H1 (cell line): ENCODE measurements around the gene SLC38A8. TPM values are rescaled to one million over a fixed set of nuclear protein-coding genes. Genes with fewer than 3 reads are reported as not detected.

Experiments used
- CTCF ChIA-PET: fragments of 300-600 bp; sonication (Branson Sonifier 250); formaldehyde crosslinking; loops from one replicate; lab custom pipeline; 2021; ENCODE audit not compliant: partially characterized antibody; lab: Charles Lee
- POLR2A ChIA-PET: fragments of 300-600 bp; sonication (Branson Sonifier 250); formaldehyde crosslinking; loops from one replicate; lab custom pipeline; 2021; ENCODE audit warnings: inconsistent platforms; ENCODE audit not compliant: partially characterized antibody; lab: Charles Lee
- DNase-seq, 2 experiments: peaks; one replicate each; pipeline versions ENCODE4 v3.0.0 to v3.0.0-alpha.2; 2010 to 2022; ENCODE audit warnings: low spot score in 2 of 2, low read depth in 1 of 2, mixed read lengths in 1 of 2
- FAIRE-seq: peaks from 2 replicates; lab custom pipeline; 2011; peaks lifted over from hg19 to GRCh38; lab: Jason Lieb, UNC
- H2AFZ ChIP-seq: 2 replicates; pipeline ENCODE4 v1.8.1; 2012; ENCODE audit warnings: low read length, inconsistent platforms
- H2AK5ac ChIP-seq: 2 replicates; pipeline ENCODE4 v1.6.1; 2013; ENCODE audit warnings: low read depth, low read length
- H2BK120ac ChIP-seq: replicated peaks from 2 replicates; pipeline ENCODE3; 2013; ENCODE audit warnings: low read depth, low read length, inconsistent platforms
- H2BK12ac ChIP-seq: 2 replicates; pipeline ENCODE4 v1.6.1; 2013; ENCODE audit warnings: low read depth, low read length
- H2BK15ac ChIP-seq: 2 replicates; pipeline ENCODE4 v1.6.1; 2013; ENCODE audit warnings: low read length
- H2BK20ac ChIP-seq: 2 replicates; pipeline ENCODE4 v1.6.1; 2013; ENCODE audit warnings: low read length
- H2BK5ac ChIP-seq: 2 replicates; pipeline ENCODE4 v1.6.1; 2013; ENCODE audit warnings: low read depth, low read length
- H3K14ac ChIP-seq: 2 replicates; pipeline ENCODE4 v1.6.1; 2013; ENCODE audit warnings: inconsistent platforms; ENCODE audit not compliant: insufficient read length
- H3K18ac ChIP-seq: 2 replicates; pipeline ENCODE4 v1.6.1; 2013; ENCODE audit warnings: low read length; ENCODE audit errors: extremely low read depth
- H3K23ac ChIP-seq: 2 replicates; pipeline ENCODE4 v1.6.1; 2013; ENCODE audit warnings: inconsistent platforms; ENCODE audit not compliant: insufficient read length
- H3K23me2 ChIP-seq: 2 replicates; pipeline ENCODE4 v1.6.1; 2013; ENCODE audit warnings: low read depth, low read length
- H3K27ac ChIP-seq: 2 replicates; pipeline ENCODE4 v1.6.1; 2011; ENCODE audit warnings: low read depth, low read length, inconsistent platforms
- H3K27me3 ChIP-seq, 4 experiments: replicated peaks in 1 of 4; 1 replicate in 1 of 4; 2 replicates in 3 of 4; pipeline versions ENCODE4 v1.6.1 to v1.8.1; 2011 to 2013; ENCODE audit warnings: low read length in 3 of 4, mild to moderate bottlenecking in 3 of 4, inconsistent platforms in 2 of 4, mixed read lengths in 2 of 4, moderate library complexity in 1 of 4; ENCODE audit not compliant: control insufficient read depth in 3 of 4, insufficient read depth in 3 of 4; ENCODE audit errors: extremely low read depth in 1 of 4
- H3K36me3 ChIP-seq, 4 experiments: 2 replicates each; pipeline versions ENCODE4 v1.6.1 to v1.8.1; 2011 to 2013; ENCODE audit warnings: mild to moderate bottlenecking in 4 of 4, low read length in 3 of 4, moderate library complexity in 2 of 4, control low read depth in 1 of 4, inconsistent platforms in 1 of 4; ENCODE audit not compliant: insufficient read depth in 4 of 4, control insufficient read depth in 2 of 4
- H3K4ac ChIP-seq: replicated peaks from 2 replicates; pipeline ENCODE3; 2013; ENCODE audit warnings: low read length, low read depth, mixed read lengths, inconsistent platforms; ENCODE audit not compliant: insufficient read length
- H3K4me1 ChIP-seq, 4 experiments: replicated peaks in 1 of 4; 1 replicate in 1 of 4; 2 replicates in 3 of 4; pipeline versions ENCODE4 v1.6.1 to v1.8.1; 2011 to 2013; ENCODE audit warnings: low read length in 3 of 4, inconsistent platforms in 2 of 4, mixed read lengths in 1 of 4; ENCODE audit not compliant: insufficient read depth in 4 of 4, control insufficient read depth in 3 of 4
- H3K4me2 ChIP-seq, 2 experiments: 2 replicates each; pipeline versions ENCODE4 v1.6.1 to v1.8.1; 2011 to 2013; ENCODE audit warnings: low read depth in 2 of 2, low read length in 2 of 2, control low read depth in 1 of 2, inconsistent platforms in 1 of 2, mild to moderate bottlenecking in 1 of 2; ENCODE audit not compliant: insufficient read depth in 1 of 2
- H3K4me3 ChIP-seq, 4 experiments: fragments of 200-600, 300-600 bp in 1 of 4; sonication (generic), shearing (Covaris generic), sonication (Bioruptor Twin) in 1 of 4; 2 replicates each; pipeline versions ENCODE4 v1.5.1 to v1.8.1; 2011 to 2016; ENCODE audit warnings: low read length in 4 of 4, low read depth in 3 of 4, control low read depth in 2 of 4, inconsistent platforms in 2 of 4, mild to moderate bottlenecking in 2 of 4, mixed read lengths in 1 of 4, moderate library complexity in 1 of 4; ENCODE audit not compliant: insufficient read depth in 2 of 4; ENCODE audit errors: extremely low read depth in 1 of 4
- H3K56ac ChIP-seq: replicated peaks from 2 replicates; pipeline ENCODE3; 2013; ENCODE audit warnings: low read depth, mild to moderate bottlenecking, mixed read lengths, low read length, inconsistent platforms; ENCODE audit not compliant: insufficient read length
- H3K79me1 ChIP-seq: 2 replicates; pipeline ENCODE4 v1.6.1; 2013; ENCODE audit warnings: low read depth, low read length, control low read depth
- H3K79me2 ChIP-seq, 2 experiments: 2 replicates each; pipeline versions ENCODE4 v1.6.1 to v1.8.1; 2012 to 2013; ENCODE audit warnings: low read length in 2 of 2, mild to moderate bottlenecking in 2 of 2, inconsistent platforms in 1 of 2; ENCODE audit not compliant: insufficient read depth in 2 of 2, control insufficient read depth in 1 of 2
- H3K9ac ChIP-seq, 4 experiments: replicated peaks in 1 of 4; 1 replicate in 1 of 4; 2 replicates in 3 of 4; pipeline versions ENCODE4 v1.6.1 to v1.8.1; 2011 to 2013; ENCODE audit warnings: low read depth in 3 of 4, low read length in 3 of 4, control low read depth in 2 of 4, mild to moderate bottlenecking in 2 of 4, moderate library complexity in 2 of 4, inconsistent platforms in 1 of 4; ENCODE audit errors: extremely low read depth in 1 of 4
- H3K9me3 ChIP-seq, 2 experiments: 2 replicates each; pipeline versions ENCODE4 v1.6.1 to v1.8.1; 2012 to 2013; ENCODE audit warnings: mild to moderate bottlenecking in 2 of 2, moderate library complexity in 2 of 2, control low read depth in 1 of 2, inconsistent platforms in 1 of 2, low read depth in 1 of 2, low read length in 1 of 2, mixed read lengths in 1 of 2; ENCODE audit not compliant: insufficient read depth in 2 of 2
- H4K20me1 ChIP-seq, 2 experiments: replicated peaks in 1 of 2; 2 replicates each; pipeline versions ENCODE3 to v1.8.1; 2011 to 2013; ENCODE audit warnings: inconsistent platforms in 2 of 2, low read length in 2 of 2, mild to moderate bottlenecking in 1 of 2; ENCODE audit not compliant: insufficient read depth in 2 of 2, control insufficient read depth in 1 of 2
- H4K5ac ChIP-seq: 2 replicates; pipeline ENCODE4 v1.6.1; 2013; ENCODE audit warnings: low read length, low read depth, mixed read lengths, inconsistent platforms; ENCODE audit not compliant: insufficient read length
- H4K8ac ChIP-seq: 2 replicates; pipeline ENCODE4 v1.8.0; 2013; ENCODE audit warnings: mild to moderate bottlenecking, moderate library complexity, low read length, inconsistent platforms; ENCODE audit not compliant: insufficient read depth; ENCODE audit errors: extremely low read depth
- H4K91ac ChIP-seq: replicated peaks from 2 replicates; pipeline ENCODE3; 2013; ENCODE audit warnings: low read length, mixed read lengths, inconsistent platforms; ENCODE audit not compliant: insufficient read length
- BCL11A ChIP-seq, 2 experiments: IDR thresholded peaks; one replicate each; pipeline ENCODE4 v1.6.1; 2011; ENCODE audit warnings: low read depth in 2 of 2, low read length in 2 of 2, mild to moderate bottlenecking in 2 of 2
- WGBS, 2 experiments: shearing (Covaris generic) in 1 of 2; methylation state at CpG; one replicate each; pipeline versions ENCODE4 v1.1.6 to v1.1.7; 2013 to 2015; ENCODE audit warnings: low lambda C conversion rate in 2 of 2, mixed read lengths in 2 of 2, inconsistent platforms in 1 of 2, low coverage in 1 of 2, missing lambda C conversion rate in 1 of 2; ENCODE audit not compliant: insufficient replicate concordance in 2 of 2, insufficient coverage in 1 of 2, insufficient read length in 1 of 2; ENCODE audit errors: extremely low coverage in 1 of 2, missing lambda C conversion rate in 1 of 2; 5-methylcytosine and 5-hydroxymethylcytosine counted together
- polyA plus RNA-seq, 7 experiments: library from polyadenylated mRNA; depleted of rRNA in 3 of 7; stranded (reverse) in 5 of 7; unstranded in 2 of 7; fragments of >200 nt in 5 of 7; fragments of 200-250 nt in 2 of 7; gene quantifications; 1 replicate in 5 of 7; 2 replicates in 1 of 7; 4 replicates in 1 of 7; pipeline versions ENCODE4 v1.2.1 to v1.2.3, GENCODE V29; 2011 to 2013; ENCODE audit warnings: missing spikeins in 2 of 7, mixed read lengths in 2 of 7
- total RNA-seq: library from RNA; stranded (reverse); fragmentation: NEBNext Ultra II Directional; extraction: Animal tissue kit (Norgen Biotek cat#: 25700); gene quantifications from 2 replicates; pipeline ENCODE4 v1.2.1, GENCODE V29; 2021

The SLC38A8 gene
- total and polyA plus RNA-seq, 2 of the 8 experiments (the other 6 are each of a cell fraction or from before 2014, with no cell fraction given): 0.08 TPM; not detected in 1

DNA sequence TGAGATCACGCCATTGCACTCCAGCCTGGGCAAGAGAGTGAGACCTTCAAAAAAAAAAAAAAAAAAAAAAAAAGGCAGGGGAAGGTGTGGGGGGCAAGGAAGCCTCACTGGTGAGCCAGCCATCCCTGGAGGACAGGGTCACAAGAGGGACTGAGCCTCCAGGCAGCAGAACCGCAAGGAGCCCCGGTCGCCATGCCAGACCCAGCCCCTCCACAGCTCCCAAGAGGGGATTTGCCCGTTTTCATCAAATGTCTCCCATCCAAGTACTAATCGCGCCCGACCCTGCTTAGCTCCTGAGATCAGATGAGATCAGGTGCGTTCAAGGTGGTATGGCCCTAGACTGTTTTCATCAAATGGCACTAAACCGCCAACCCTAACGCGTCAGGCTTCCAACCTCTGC lies 2.9 kb downstream of the SLC38A8 start:
- Histone ChIP-seq H3K79me1 (no peaks in the 10 kb centered on the region), H2BK20ac (no peak overlapping the region), H4K91ac (no peak overlapping the region), H2BK120ac (no peak overlapping the region), H2BK12ac (no peak overlapping the region), H4K8ac (no peak overlapping the region), H3K23ac (no peak overlapping the region), H3K27me3 (peaks cover 0 to 2% (median 0%) of the 10 kb centered on the region in 4 experiments; a peak in 1 of 7 replicates), H3K4ac (no peak overlapping the region), H3K56ac (no peak overlapping the region), H4K5ac (no peak overlapping the region), H3K9ac (no peak overlapping the region), H2AK5ac (no peak overlapping the region), H2AFZ (no peak overlapping the region), H3K4me2 (no peak overlapping the region), H3K27ac (no peak overlapping the region), H3K4me1 (peaks cover 0 to 12% (median 9%) of the 10 kb centered on the region in 4 experiments; a peak in 6 of 7 replicates), H2BK15ac (no peak overlapping the region), H4K20me1 (no peaks in the 10 kb centered on the region), H3K18ac (no peak overlapping the region), H3K36me3 (no peaks in the 10 kb centered on the region), H3K4me3 (no peak overlapping the region), H3K79me2 (no peaks in the 10 kb centered on the region), H3K23me2 (no peaks in the 10 kb centered on the region), H3K14ac (no peak overlapping the region), H3K9me3 (peaks cover 5 to 6% of the 10 kb centered on the region in 2 experiments; a peak in 1 of 4 replicates), H2BK5ac (no peak overlapping the region)
- TF ChIP-seq BCL11A (IDR thresholded peaks at IDR 0.05; ENCODE audit: low read depth in 2 of 2, low read length in 2 of 2): no peak
- no peak for DNase-seq
- no peak for FAIRE-seq
- ChIA-PET CTCF (interaction anchor here (0.6 to 12.8 kb wide), 12 partner anchors 12 to 1090 kb away, joined by 3 to 267 read pairs (median 4); partner anchors contain the start of gene OSGIN1), POLR2A (interaction anchor here (0.5 kb wide), 1 partner anchor 1360 kb away, joined by 3 read pairs; no protein-coding TSS in a partner anchor)
- WGBS, 2 experiments: 94% methylated on average over 12 of the region's 12 CpGs; no CpG with 5 or more reads in 1 of the 2 experiments
